ENCODE results near the gene OTUD1. TPM values are rescaled to one million over a fixed set of nuclear protein-coding genes. Genes with fewer than 3 reads are reported as not detected.

OTUD1 gene
- polyA plus RNA-seq, 1 donor (not counting 4 experiments of a cell fraction or from before 2014, with no cell fraction given): 4.7 TPM

GRCh38 chr10:23467012-23467411 lies 28.1 kb downstream of the OTUD1 start:
- DNase-seq (ENCODE audit: low read depth, low spot score): no peak
- H3K4me3 ChIP-seq (ENCODE audit: control insufficient read depth in 2 of 3, extremely low read depth in 1 of 3, insufficient read depth in 2 of 3, low read depth in 1 of 3, low read length in 3 of 3): no peak overlapping the region
- H3K9me1 ChIP-seq (ENCODE audit: control insufficient read depth, extremely low read depth, insufficient read depth, low read length): no peaks in the 10 kb centered on the region
- H3K27ac ChIP-seq (ENCODE audit: control insufficient read depth, insufficient read depth, low read length): no peak overlapping the region
- no peaks in the 10 kb centered on the region for H3K9me3 ChIP-seq (ENCODE audit: control insufficient read depth, low read depth, low read length)
- peaks cover 6% of the 10 kb centered on the region for H3K27me3 ChIP-seq (ENCODE audit: control insufficient read depth, extremely low read depth, insufficient read depth, low read length)
- H3K4me2 ChIP-seq (ENCODE audit: control insufficient read depth, extremely low read depth, insufficient read depth, low read depth, low read length): no peak overlapping the region
- no peak overlapping the region for H3K9ac ChIP-seq (ENCODE audit: control insufficient read depth, extremely low read depth, insufficient read depth, low read length)
- FAIRE-seq: no peak
- no peaks in the 10 kb centered on the region for H3K36me3 ChIP-seq (ENCODE audit: control insufficient read depth in 2 of 2, extremely low read depth in 1 of 2, insufficient read depth in 2 of 2, low read length in 2 of 2)
- TF ChIP-seq, protein P1, sequence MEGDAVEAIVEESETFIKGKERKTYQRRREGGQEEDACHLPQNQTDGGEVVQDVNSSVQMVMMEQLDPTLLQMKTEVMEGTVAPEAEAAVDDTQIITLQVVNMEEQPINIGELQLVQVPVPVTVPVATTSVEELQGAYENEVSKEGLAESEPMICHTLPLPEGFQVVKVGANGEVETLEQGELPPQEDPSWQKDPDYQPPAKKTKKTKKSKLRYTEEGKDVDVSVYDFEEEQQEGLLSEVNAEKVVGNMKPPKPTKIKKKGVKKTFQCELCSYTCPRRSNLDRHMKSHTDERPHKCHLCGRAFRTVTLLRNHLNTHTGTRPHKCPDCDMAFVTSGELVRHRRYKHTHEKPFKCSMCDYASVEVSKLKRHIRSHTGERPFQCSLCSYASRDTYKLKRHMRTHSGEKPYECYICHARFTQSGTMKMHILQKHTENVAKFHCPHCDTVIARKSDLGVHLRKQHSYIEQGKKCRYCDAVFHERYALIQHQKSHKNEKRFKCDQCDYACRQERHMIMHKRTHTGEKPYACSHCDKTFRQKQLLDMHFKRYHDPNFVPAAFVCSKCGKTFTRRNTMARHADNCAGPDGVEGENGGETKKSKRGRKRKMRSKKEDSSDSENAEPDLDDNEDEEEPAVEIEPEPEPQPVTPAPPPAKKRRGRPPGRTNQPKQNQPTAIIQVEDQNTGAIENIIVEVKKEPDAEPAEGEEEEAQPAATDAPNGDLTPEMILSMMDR (optimal IDR thresholded peaks at IDR 0.05 in 1 of 3, IDR thresholded peaks at IDR 0.05 in 1 of 3, conservative IDR thresholded peaks at IDR 0.05 in 1 of 3; ENCODE audit: extremely low read depth in 1 of 3, insufficient read depth in 2 of 3, low read length in 3 of 3): no peak
- no peak for TF ChIP-seq EZH2 (IDR thresholded peaks at IDR 0.05; ENCODE audit: low read length)
- H3K79me2 ChIP-seq (ENCODE audit: control insufficient read depth, insufficient read depth, low read length): no peaks in the 10 kb centered on the region
- dilution Hi-C loops (cut with MboI; ENCODE audit: extremely low pct_ligation_motif_present, low sequenced_read_pairs): no loop called here
- H3K4me1 ChIP-seq (ENCODE audit: control insufficient read depth, extremely low read depth, insufficient read depth, low read length): no peaks in the 10 kb centered on the region
- no peak overlapping the region for H2AFZ ChIP-seq (ENCODE audit: control insufficient read depth, low read length)
- no peaks in the 10 kb centered on the region for H4K20me1 ChIP-seq (ENCODE audit: control insufficient read depth, extremely low read depth, insufficient read depth, low read length)

GRCh38 chr10:23467548-23467947 lies 28.7 kb downstream of the OTUD1 start:
- Histone ChIP-seq H3K9me1 (ENCODE audit: control insufficient read depth, extremely low read depth, insufficient read depth, low read length) (no peaks in the 10 kb centered on the region), H3K9ac (ENCODE audit: control insufficient read depth, extremely low read depth, insufficient read depth, low read length) (no peak overlapping the region), H4K20me1 (ENCODE audit: control insufficient read depth, extremely low read depth, insufficient read depth, low read length) (no peaks in the 10 kb centered on the region), H3K4me2 (ENCODE audit: control insufficient read depth, extremely low read depth, insufficient read depth, low read depth, low read length) (no peak overlapping the region), H3K79me2 (ENCODE audit: control insufficient read depth, insufficient read depth, low read length) (no peaks in the 10 kb centered on the region), H3K36me3 (ENCODE audit: control insufficient read depth in 2 of 2, extremely low read depth in 1 of 2, insufficient read depth in 2 of 2, low read length in 2 of 2) (no peaks in the 10 kb centered on the region), H2AFZ (ENCODE audit: control insufficient read depth, low read length) (no peak overlapping the region), H3K27me3 (ENCODE audit: control insufficient read depth, extremely low read depth, insufficient read depth, low read length) (peaks cover 6% of the 10 kb centered on the region), H3K4me3 (ENCODE audit: control insufficient read depth in 2 of 3, extremely low read depth in 1 of 3, insufficient read depth in 2 of 3, low read depth in 1 of 3, low read length in 3 of 3) (no peak overlapping the region), H3K4me1 (ENCODE audit: control insufficient read depth, extremely low read depth, insufficient read depth, low read length) (no peaks in the 10 kb centered on the region), H3K27ac (ENCODE audit: control insufficient read depth, insufficient read depth, low read length) (no peak overlapping the region), H3K9me3 (ENCODE audit: control insufficient read depth, low read depth, low read length) (no peaks in the 10 kb centered on the region)
- no peak for DNase-seq (ENCODE audit: low read depth, low spot score)
- dilution Hi-C loops (cut with MboI; ENCODE audit: extremely low pct_ligation_motif_present, low sequenced_read_pairs): no loop called here
- no peak for FAIRE-seq
- TF ChIP-seq, protein P1 (optimal IDR thresholded peaks at IDR 0.05 in 1 of 3, IDR thresholded peaks at IDR 0.05 in 1 of 3, conservative IDR thresholded peaks at IDR 0.05 in 1 of 3; ENCODE audit: extremely low read depth in 1 of 3, insufficient read depth in 2 of 3, low read length in 3 of 3): no peak
- no peak for TF ChIP-seq EZH2 (IDR thresholded peaks at IDR 0.05; ENCODE audit: low read length)
